NOMO-1 treated with dmso at 0.1 percent for 144 hours (cell line): ENCODE measurements around the gene BPIFA3.
A peak's percentile ranks its signal among the peaks of the same experiment; 100 is the strongest.

ENCODE experiments used
- DNase-seq: peaks from one replicate; lab custom pipeline; 2025; ENCODE audit not compliant: unreplicated experiment; lab: John Stamatoyannopoulos, UW

BPIFA3 gene

GRCh38 chr20:33259371-33259770 lies 42.2 kb downstream of the BPIFA3 start:
- DNase-seq: no peak

GRCh38 chr20:33261465-33261864 lies 44.3 kb downstream of the BPIFA3 start:
- DNase-seq: no peak

GRCh38 chr20:33262658-33263065 lies 45.5 kb downstream of the BPIFA3 start:
- peak; percentile 58 for DNase-seq

GRCh38 chr20:33263784-33264183 lies 46.6 kb downstream of the BPIFA3 start:
- DNase-seq: no peak

- peak; percentile 38 for DNase-seq
Measured at GRCh38 chr20:33267701-33268100, 50.5 kb downstream of the BPIFA3 start.

GRCh38 chr20:33272155-33272873 lies 55.2 kb downstream of the BPIFA3 start:
- DNase-seq: no peak

GRCh38 chr20:33273117-33273851 lies 56.1 kb downstream of the BPIFA3 start:
- no peak for DNase-seq

- no peak for DNase-seq
Measured at GRCh38 chr20:33275215-33275614, 58.1 kb downstream of the BPIFA3 start.

- DNase-seq: no peak
Measured at GRCh38 chr20:33275871-33276270, 58.7 kb downstream of the BPIFA3 start.

- no peak for DNase-seq
Measured at GRCh38 chr20:33276303-33277113, 59.4 kb downstream of the BPIFA3 start.
